ENCODE data around the gene EHD3. TPM values are rescaled to one million over a fixed set of nuclear protein-coding genes. Genes with fewer than 3 reads are reported as not detected.
A peak's percentile ranks its signal among the peaks of the same experiment; 100 is the strongest.

EHD3 gene
- total and polyA plus RNA-seq, 2 of the 8 experiments (the other 6 are each of a cell fraction or from before 2014, with no cell fraction given), result 9.3 to 12.0 TPM

- FAIRE-seq, result no peak
- 87% methylated on average over 6 of the region's 7 CpGs; no CpG with 5 or more reads in 1 of the 2 experiments for WGBS, 2 experiments (ENCODE audit: extremely low coverage in 1 of 2, insufficient coverage in 1 of 2, insufficient read length in 1 of 2, insufficient replicate concordance in 2 of 2, low coverage in 1 of 2, low lambda C conversion rate in 2 of 2, missing lambda C conversion rate in 1 of 2)
- peak overlapping the region; percentile 84; the same call in 1 of the 2 replicates for H2AK5ac ChIP-seq (ENCODE audit: low read depth, low read length)
- ChIA-PET CTCF (ENCODE audit: partially characterized antibody) (interaction anchor here (2.7 kb wide), 1 partner anchor 17 kb away, joined by 8 read pairs; no protein-coding TSS in a partner anchor), POLR2A (ENCODE audit: partially characterized antibody) (interaction anchor here (1.0 kb wide), 1 partner anchor 558 kb away, joined by 3 read pairs; no protein-coding TSS in a partner anchor)
- H2BK120ac ChIP-seq (replicated peaks; ENCODE audit: low read depth, low read length), result no peak overlapping the region
- H3K79me1 ChIP-seq (ENCODE audit: low read depth, low read length), result no peaks in the 10 kb centered on the region
- no peak overlapping the region for H3K56ac ChIP-seq (replicated peaks; ENCODE audit: insufficient read length, low read depth, low read length)
- no peak overlapping the region for H2AFZ ChIP-seq (ENCODE audit: low read length)
- no peak overlapping the region; the same call in 1 of the 2 replicates for H2BK15ac ChIP-seq (ENCODE audit: low read length)
- H3K4ac ChIP-seq (replicated peaks; ENCODE audit: insufficient read length, low read depth, low read length), result no peak overlapping the region
- H4K5ac ChIP-seq (ENCODE audit: insufficient read length, low read depth, low read length), result no peak overlapping the region
- no peak overlapping the region for H3K9ac ChIP-seq (replicated peaks in 1 of 4; ENCODE audit: extremely low read depth in 1 of 4, low read depth in 3 of 4, low read length in 3 of 4)
- H3K36me3 ChIP-seq (ENCODE audit: control insufficient read depth in 2 of 4, insufficient read depth in 4 of 4, low read length in 3 of 4), result no peaks in the 10 kb centered on the region
- H4K91ac ChIP-seq (replicated peaks; ENCODE audit: insufficient read length, low read length), result no peak overlapping the region
- H2BK5ac ChIP-seq (ENCODE audit: low read depth, low read length), result no peak overlapping the region; the same call in 1 of the 2 replicates
- H3K23ac ChIP-seq (ENCODE audit: insufficient read length), result no peak overlapping the region
- H3K4me1 ChIP-seq (replicated peaks in 1 of 4; ENCODE audit: control insufficient read depth in 3 of 4, insufficient read depth in 4 of 4, low read length in 3 of 4), result peaks cover 2 to 15% (median 8%) of the 10 kb centered on the region in 4 experiments; a peak in 4 of 7 replicates
- H3K14ac ChIP-seq (ENCODE audit: insufficient read length), result no peak overlapping the region
- no peak overlapping the region for H4K8ac ChIP-seq (ENCODE audit: extremely low read depth, insufficient read depth, low read length)
- no peak overlapping the region for H3K27ac ChIP-seq (ENCODE audit: low read depth, low read length)
- peak overlapping the region; percentile 68; the same call in 1 of the 2 replicates for H2BK20ac ChIP-seq (ENCODE audit: low read length)
- no peaks in the 10 kb centered on the region for H3K27me3 ChIP-seq (replicated peaks in 1 of 4; ENCODE audit: control insufficient read depth in 3 of 4, extremely low read depth in 1 of 4, insufficient read depth in 3 of 4, low read length in 3 of 4)
- H3K23me2 ChIP-seq (ENCODE audit: low read depth, low read length), result no peaks in the 10 kb centered on the region
- H4K20me1 ChIP-seq (replicated peaks in 1 of 2; ENCODE audit: control insufficient read depth in 1 of 2, insufficient read depth in 2 of 2, low read length in 2 of 2), result peaks cover 0 to 1% of the 10 kb centered on the region in 2 experiments
- no peak overlapping the region; a peak in 1 of 4 replicates for H3K4me2 ChIP-seq (ENCODE audit: insufficient read depth in 1 of 2, low read depth in 2 of 2, low read length in 2 of 2)
- H3K9me3 ChIP-seq (ENCODE audit: insufficient read depth in 2 of 2, low read depth in 1 of 2, low read length in 1 of 2), result no peaks in the 10 kb centered on the region
- H2BK12ac ChIP-seq (ENCODE audit: low read depth, low read length), result peak overlapping the region; percentile 41; the same call in 1 of the 2 replicates
- H3K18ac ChIP-seq (ENCODE audit: extremely low read depth, low read length), result no peak overlapping the region
- no peak overlapping the region for H3K4me3 ChIP-seq (ENCODE audit: extremely low read depth in 1 of 4, insufficient read depth in 2 of 4, low read depth in 3 of 4, low read length in 4 of 4)
- no peaks in the 10 kb centered on the region for H3K79me2 ChIP-seq (ENCODE audit: control insufficient read depth in 1 of 2, insufficient read depth in 2 of 2, low read length in 2 of 2)
- no peak for DNase-seq (ENCODE audit: low read depth in 1 of 2, low spot score in 2 of 2)
- TF ChIP-seq GABPA (IDR thresholded peaks at IDR 0.05; ENCODE audit: borderline replicate concordance, insufficient read depth, low read length) (no peak), BACH1 (IDR thresholded peaks at IDR 0.05; ENCODE audit: low read length) (no peak)
These were observed 36.9 kb downstream of the EHD3 start for GRCh38 chr2:31270822-31271231.

All from H1 (cell line).